Kidney tubule cell (primary cell): ENCODE data around the gene SP1.
"Not testable (repeated sequence)": the region's sequence is repeated elsewhere in the genome, so short reads cannot be mapped to it uniquely, and the experiment has no call there.

ENCODE experiments used
- DNase-seq: peaks from one replicate; pipeline ENCODE4 v3.0.0-alpha.2; 2018; ENCODE audit warnings: low spot score

Gene SP1

DNA sequence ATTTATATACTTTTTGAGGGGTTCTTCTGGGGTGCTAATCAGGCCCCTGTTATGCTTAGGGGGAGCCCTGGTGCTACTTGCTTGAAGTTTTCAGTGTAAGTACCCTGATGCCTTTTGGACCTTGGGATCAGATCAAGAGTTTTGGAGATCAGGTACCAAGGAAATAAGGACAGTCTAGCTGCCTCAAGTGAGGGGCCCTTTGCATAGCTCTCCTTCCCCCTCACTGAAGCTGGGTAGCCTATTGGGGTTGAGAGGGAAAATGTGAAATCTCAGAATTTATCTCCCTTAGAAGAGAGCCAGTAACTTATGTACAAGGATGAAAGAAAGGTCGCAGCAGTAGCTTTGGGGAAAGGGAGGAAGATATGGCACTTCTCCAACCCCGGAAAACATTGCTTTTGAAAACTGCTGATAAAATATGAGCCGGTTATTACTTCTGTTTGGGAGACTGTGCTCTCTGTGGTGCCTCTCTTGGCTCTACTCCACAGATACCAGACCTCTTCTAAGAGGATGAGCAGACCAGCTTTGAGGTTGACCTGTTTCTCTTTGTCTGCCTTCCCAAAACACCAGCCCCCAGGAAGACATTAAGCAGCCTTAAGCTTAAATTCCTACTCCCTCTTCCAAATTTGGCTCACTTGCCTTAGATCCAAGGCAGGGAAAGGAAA lies 34.9 kb downstream of the SP1 start:
- DNase-seq, result no peak

- DNase-seq, result not testable (repeated sequence)
Measured at GRCh38 chr12:53415752-53416389, 35.9 kb downstream of the SP1 start.

DNA sequence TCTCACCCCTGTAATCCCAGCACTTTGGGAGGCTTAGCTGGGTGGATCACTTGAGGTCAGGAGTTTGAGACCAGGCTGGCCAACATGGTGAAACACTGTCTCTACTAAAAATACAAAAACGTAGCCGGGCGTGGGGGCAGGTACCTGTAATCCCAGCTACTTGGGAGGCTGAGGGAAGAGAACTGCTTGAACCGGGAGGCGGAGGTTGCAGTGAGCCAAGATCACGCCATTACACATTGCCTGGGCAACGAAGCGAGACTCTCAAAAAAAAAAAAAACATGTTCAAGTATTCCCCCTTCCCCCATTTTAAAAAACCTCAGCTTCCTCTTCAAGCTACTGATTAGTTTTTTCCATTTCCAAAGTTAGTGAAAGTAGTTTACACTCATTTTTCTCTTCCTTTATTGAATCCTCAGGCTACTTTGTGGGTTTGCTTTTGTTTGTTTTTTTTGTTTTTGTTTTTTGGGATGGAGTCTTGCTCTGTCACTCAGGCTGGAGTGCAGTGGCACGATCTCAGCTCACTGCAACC lies 37.4 kb downstream of the SP1 start:
- DNase-seq, result peak; percentile 56

GRCh38 chr12:53418221-53418620 lies 38.2 kb downstream of the SP1 start:
- peak; percentile 60 for DNase-seq

DNA sequence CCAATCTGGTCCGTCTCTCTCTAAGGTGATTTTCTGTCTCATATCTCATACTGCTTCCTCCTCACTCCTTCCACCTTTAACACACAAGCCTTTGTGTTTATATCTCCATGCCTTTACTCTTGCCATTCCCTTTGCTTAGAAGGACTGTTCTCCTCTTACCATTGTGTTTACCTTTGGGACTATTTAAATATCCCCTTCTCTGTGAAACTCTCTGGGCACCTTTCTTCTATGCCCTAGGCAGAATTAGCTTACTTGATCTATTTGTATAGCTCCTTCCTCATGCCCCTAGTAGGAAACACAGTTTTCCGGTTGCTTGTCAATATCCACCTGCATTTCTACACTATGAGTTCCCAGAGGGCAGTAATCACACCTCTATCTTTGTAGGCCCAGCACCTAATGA lies 39.8 kb downstream of the SP1 start:
- DNase-seq, result no peak

DNA sequence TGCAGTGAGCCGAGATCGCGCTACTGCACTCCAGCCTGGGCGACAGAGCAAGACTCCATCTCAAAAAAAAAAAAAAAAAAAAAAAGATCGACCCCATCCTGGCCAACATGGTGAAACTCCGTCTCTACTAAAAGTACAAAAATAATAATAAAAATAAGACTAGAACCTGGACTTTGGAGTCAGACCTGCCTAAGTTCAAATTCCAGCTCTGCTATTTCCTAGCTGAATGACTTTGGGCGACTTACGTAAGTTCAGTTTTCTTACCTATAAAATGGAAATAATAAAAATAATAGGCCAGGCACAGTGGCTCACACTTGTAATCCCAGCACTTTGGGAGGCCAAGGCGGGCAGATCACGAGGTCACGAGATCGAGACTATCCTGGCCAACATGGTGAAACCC lies 42.3 kb downstream of the SP1 start:
- DNase-seq, result not testable (repeated sequence)

DNA sequence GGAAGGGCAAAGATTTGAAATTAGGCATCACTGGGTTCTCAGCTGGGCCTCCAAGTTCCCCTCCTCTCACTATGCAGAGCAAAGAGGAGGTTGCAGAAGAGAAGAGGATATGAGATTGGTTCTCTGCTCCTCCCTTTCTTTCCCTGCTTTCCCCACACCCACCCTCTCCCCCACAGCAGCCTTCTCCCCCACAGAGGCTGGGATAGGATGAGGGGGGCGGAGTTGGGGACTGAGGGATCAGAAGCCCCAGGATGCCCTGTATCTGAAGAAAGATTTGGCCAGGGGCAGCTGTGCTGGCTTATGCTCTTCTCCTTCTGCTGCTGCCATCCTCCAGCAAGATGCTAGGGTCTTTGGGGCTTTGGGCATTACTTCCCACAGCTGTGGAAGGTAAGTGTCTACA lies 43.6 kb downstream of the SP1 start, which contains the start of gene AMHR2:
AMHR2 (plus strand) TSS at position 259 of the 400 bp plus-strand sequence; CDS start at position 339, 80 bp downstream.
- no peak for DNase-seq

DNA sequence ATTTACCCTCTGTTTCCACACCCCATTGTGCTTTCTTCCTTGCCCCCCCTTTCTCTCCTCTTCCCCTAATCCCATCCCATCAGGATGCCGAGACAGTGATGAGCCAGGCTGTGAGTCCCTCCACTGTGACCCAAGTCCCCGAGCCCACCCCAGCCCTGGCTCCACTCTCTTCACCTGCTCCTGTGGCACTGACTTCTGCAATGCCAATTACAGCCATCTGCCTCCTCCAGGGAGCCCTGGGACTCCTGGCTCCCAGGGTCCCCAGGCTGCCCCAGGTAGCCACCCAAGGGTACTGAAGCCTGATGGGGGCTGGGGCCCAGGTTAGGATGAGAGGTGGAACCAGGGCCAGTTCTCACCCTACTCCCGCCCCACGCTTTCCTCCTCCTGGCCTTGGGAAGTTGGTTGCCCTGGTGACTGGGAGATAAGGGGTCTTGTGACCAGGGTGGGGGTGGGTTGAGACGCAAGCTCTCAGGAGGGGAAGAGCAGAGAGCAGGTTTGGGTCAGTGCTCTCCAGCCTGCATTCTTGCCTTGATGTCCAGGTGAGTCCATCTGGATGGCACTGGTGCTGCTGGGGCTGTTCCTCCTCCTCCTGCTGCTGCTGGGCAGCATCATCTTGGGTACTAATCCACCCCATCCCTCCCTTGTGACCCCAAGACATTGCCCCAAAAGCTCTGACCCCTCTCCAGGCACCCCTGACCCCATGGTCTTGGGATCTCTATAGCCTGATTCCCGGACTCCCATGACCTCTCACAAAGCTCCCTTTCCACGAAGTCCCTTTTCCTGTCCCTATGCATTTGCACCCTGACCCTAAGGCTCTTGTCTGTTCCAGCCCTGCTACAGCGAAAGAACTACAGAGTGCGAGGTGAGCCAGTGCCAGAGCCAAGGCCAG lies 44.9 kb downstream of the SP1 start:
- no peak for DNase-seq

DNA sequence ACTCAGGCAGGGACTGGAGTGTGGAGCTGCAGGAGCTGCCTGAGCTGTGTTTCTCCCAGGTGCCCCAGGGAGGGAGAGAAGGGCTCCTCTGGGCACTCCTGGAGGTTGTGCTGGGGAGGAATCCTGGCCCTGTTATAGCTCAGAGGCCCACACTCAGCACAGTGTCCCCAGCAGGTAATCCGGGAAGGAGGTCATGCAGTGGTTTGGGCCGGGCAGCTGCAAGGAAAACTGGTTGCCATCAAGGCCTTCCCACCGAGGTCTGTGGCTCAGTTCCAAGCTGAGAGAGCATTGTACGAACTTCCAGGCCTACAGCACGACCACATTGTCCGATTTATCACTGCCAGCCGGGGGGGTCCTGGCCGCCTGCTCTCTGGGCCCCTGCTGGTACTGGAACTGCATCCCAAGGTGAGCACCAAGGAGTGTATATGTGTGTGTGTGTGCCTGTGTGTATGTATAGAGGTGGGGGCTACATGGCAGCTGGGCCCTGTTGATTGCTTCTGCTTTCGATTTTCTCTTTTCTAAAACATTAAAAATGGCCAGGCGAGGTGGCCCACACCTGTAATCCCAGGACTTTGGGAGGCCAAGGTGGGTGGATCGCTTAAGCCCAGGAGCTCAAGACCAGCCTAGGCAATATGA lies 45.7 kb downstream of the SP1 start:
- DNase-seq, result no peak

DNA sequence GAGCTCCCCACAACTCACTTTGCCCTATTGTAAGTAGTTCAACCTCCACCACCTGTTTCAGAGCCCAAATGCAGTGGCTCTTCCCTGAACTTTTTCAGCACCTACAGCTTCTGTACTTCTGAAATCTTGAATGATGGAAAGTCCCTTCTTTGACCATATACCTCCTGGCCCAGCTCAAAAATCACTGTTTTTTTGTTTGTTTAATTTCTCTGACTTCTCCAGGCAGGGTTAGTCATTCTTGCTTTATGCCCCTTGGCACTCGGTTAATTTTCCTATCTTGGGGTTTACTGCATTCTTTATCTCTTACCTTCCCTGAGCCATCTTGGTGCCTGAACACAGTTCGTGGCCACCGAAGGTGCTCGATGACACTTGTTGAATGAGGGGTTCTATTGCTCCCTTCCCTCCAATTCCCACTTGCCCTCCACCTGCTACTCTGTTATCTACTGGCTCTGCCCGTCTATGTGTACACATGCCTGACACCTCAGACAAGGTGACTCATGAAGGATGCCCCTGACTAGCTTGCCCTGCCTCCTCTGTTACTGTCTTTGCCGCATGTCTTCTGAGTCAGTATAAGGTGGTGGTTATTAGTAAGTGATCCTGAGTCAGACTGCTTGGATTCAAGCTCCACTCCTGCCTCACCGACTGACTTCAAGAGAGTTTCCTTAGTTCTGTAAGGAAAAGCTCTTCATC lies 48.1 kb downstream of the SP1 start:
- DNase-seq, result peak; percentile 98

GRCh38 chr12:53428741-53429140 lies 48.8 kb downstream of the SP1 start:
- no peak for DNase-seq

- no peak for DNase-seq
Measured at GRCh38 chr12:53430116-53430515, 50.1 kb downstream of the SP1 start.

- no peak for DNase-seq
Measured at GRCh38 chr12:53431187-53431586, 51.2 kb downstream of the SP1 start.

DNA sequence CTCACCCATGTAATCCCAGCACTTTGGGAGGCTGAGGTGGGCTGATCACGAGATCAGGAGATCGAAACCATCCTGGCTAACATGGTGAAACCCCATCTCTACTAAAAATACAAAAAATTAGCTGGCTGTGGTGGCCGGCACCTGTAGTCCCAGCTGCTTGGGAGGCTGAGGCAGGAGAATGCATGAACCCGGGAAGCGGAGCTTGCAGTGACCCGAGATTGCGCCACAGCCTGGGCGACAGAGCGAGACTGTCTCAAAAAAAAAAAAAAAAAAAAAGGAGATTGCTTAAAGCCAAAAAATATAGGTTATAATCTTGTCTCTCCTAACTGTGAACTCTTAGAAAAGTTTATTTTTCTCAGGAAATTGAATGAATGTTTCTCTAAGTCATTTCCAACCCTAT lies 55.4 kb downstream of the SP1 start:
- not testable (repeated sequence) for DNase-seq

GRCh38 chr12:53439582-53439981 lies 59.6 kb downstream of the SP1 start:
- DNase-seq, result not testable (repeated sequence)

DNA sequence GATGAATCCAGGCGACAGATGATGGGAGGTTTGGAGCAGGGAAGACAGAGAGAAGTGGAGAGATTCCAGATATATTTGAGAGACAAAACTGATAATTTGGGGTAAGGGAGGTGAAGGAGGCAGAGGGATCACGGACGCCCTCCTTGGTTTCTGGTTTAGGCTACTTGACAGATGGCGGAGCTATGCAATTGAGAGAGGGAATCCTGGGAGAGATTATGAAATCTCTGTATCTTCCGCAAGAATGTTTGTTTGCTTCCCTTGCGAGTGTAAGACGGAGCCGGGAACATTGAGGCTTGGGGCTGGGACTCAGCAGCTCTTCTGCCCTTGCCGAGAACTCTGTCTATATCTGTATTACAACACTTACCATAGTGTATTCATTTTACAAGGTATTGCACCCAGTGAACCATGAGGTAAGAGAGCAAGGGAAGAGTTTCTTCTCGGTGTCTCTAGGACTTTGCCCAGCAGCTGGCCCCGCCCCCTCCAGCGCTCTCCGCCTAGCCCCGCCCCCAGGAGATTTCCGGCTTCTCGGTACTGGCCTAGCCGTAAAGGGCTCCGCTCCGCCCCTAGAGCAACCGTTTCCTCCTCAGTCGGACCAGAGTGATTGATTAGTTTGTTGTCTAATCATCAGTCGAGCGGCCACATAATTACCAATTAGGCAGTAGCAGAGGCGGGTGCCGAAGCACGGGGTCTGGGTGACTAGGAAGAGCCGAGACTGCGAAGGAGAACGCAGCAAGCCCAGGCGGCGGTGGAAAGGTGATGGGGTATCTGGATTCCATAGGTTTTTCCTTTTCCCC lies 61.3 kb downstream of the SP1 start, which contains the start of gene PRR13:
PRR13 (plus strand) TSS at position 695 of the 794 bp plus-strand sequence. CDS start 981 bp downstream, outside the sequence.
- DNase-seq, result peak; percentile 100

GRCh38 chr12:53443955-53444354 lies 64.0 kb downstream of the SP1 start:
- DNase-seq, result peak; percentile 52

GRCh38 chr12:53444593-53445325 lies 64.8 kb downstream of the SP1 start:
- DNase-seq, result not testable (repeated sequence)

GRCh38 chr12:53450936-53451335 lies 71.0 kb downstream of the SP1 start:
- no peak for DNase-seq
